NB4 (cell line): Measurements from ENCODE around the gene KRT3.

Experiments used
- MYC ChIP-seq: IDR thresholded peaks from 2 replicates; pipeline ENCODE4 v1.6.1; 2011; ENCODE audit warnings: low read depth, low read length
- POLR2A ChIP-seq: IDR thresholded peaks from 2 replicates; pipeline ENCODE4 v1.6.1; 2011; ENCODE audit warnings: mild to moderate bottlenecking; ENCODE audit not compliant: insufficient read length; ENCODE audit errors: extremely low read depth
- TF ChIP-seq, protein P1 (sequence below): IDR thresholded peaks from one replicate; pipeline ENCODE4 v1.5.1; 2012; ENCODE audit warnings: low read depth, low read length
- TF ChIP-seq, protein P2 (sequence below): IDR thresholded peaks from 2 replicates; pipeline ENCODE4 v1.6.1; 2011; ENCODE audit warnings: low read depth, low read length

DNA sequence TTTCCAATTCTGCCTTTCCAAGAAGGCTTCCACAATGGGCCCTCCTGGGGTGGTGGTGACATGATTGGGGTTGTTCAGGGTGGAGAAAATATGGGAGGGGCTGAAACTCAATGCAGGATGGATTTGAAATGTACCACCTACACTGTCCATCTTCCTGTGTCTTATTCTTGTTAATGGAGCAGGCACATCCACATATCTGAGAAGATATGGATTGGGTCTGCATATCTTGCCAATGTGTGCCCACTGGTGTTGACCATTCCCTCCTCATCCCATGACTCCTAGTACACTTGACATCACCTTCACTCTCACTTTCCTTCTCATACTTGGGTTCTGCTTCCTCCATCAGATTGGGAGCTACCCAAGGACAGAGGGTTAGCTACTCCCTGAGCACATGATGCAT, 26.0 kb downstream of the KRT3 start:
- TF ChIP-seq, protein P1, sequence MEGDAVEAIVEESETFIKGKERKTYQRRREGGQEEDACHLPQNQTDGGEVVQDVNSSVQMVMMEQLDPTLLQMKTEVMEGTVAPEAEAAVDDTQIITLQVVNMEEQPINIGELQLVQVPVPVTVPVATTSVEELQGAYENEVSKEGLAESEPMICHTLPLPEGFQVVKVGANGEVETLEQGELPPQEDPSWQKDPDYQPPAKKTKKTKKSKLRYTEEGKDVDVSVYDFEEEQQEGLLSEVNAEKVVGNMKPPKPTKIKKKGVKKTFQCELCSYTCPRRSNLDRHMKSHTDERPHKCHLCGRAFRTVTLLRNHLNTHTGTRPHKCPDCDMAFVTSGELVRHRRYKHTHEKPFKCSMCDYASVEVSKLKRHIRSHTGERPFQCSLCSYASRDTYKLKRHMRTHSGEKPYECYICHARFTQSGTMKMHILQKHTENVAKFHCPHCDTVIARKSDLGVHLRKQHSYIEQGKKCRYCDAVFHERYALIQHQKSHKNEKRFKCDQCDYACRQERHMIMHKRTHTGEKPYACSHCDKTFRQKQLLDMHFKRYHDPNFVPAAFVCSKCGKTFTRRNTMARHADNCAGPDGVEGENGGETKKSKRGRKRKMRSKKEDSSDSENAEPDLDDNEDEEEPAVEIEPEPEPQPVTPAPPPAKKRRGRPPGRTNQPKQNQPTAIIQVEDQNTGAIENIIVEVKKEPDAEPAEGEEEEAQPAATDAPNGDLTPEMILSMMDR: no peak
- TF ChIP-seq POLR2A (no peak), MYC (no peak)
- TF ChIP-seq, protein P2, sequence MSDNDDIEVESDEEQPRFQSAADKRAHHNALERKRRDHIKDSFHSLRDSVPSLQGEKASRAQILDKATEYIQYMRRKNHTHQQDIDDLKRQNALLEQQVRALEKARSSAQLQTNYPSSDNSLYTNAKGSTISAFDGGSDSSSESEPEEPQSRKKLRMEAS: no peak
